Lower leg skin (tissue), 3 donors: ENCODE data around the gene ADCK1.

Experiments
- CTCF ChIP-seq, 3 donors: fragments of 450-650 bp; IDR thresholded peaks; one replicate each; pipeline ENCODE4 v1.5.1; 2016; ENCODE audit warnings: antibody characterized with exemption in 3 of 3, mild to moderate bottlenecking in 3 of 3, moderate library complexity in 2 of 3
- POLR2A ChIP-seq, 2 donors: fragments of 450-650 bp; IDR thresholded peaks; one replicate each; pipeline ENCODE4 v1.6.1; 2016 to 2017; ENCODE audit warnings: antibody characterized with exemption in 2 of 2, mild to moderate bottlenecking in 1 of 2, moderate library complexity in 1 of 2

DNA sequence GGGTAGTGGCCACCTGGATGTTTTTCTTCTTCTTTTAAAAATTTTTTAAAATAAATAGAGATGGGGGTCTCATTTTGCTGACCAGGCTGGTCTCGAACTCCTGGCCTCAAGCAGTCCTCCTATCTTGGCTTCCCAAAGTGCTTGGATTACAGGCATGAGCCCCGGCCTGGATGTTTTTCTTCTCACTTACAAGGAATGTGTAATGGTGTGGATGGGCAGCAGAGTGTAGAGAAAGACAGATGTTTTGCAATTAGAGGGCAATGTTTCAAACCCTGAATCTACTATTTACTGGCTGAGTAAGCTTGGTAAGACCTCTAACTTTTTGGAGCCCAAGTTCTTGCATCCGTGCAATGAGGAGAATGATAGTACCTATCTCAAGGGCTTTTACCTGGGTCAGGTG, 48.1 kb downstream of the ADCK1 start:
- no peak for TF ChIP-seq CTCF (IDR thresholded peaks at IDR 0.05)
- no peak for TF ChIP-seq POLR2A (IDR thresholded peaks at IDR 0.05)
